Measurements from ENCODE around the gene KLK11.

Gene KLK11

GRCh38 chr19:51010066-51010795 lies 16.2 kb downstream of the KLK11 start:
- POLR2A ChIA-PET (ENCODE audit: low non-redundant PET): interaction anchor here (0.6 kb wide), 1 partner anchor 90 kb away, joined by 6 read pairs; no protein-coding TSS in a partner anchor
- CTCF ChIA-PET: interaction anchor here (0.5 to 1.4 kb wide), 5 partner anchors 27 to 209 kb away, joined by 3 to 5 read pairs (median 3); no protein-coding TSS in a partner anchor
- TF ChIP-seq CTCF (conservative IDR thresholded peaks at IDR 0.05; ENCODE audit: low read depth): no peak

GRCh38 chr19:51009061-51009891 lies 17.1 kb downstream of the KLK11 start:
- H3K27ac ChIP-seq: no peak overlapping the region
- TF ChIP-seq CTCF (conservative IDR thresholded peaks at IDR 0.05; ENCODE audit: low read depth): no peak
- CTCF ChIA-PET: interaction anchor here (0.6 to 1.4 kb wide), 2 partner anchors 78 to 87 kb away, joined by 3 to 5 read pairs; no protein-coding TSS in a partner anchor
- DNase-seq (ENCODE audit: low spot score): no peak
- POLR2A ChIA-PET (ENCODE audit: low non-redundant PET): no interaction called here

More at GRCh38 chr19:51010066-51010795, 16.2 kb downstream of the KLK11 start:
- H3K27ac ChIP-seq: no peak overlapping the region
- peak; percentile 81 for DNase-seq (ENCODE audit: low spot score)

GRCh38 chr19:51007488-51007887 lies 18.9 kb downstream of the KLK11 start:
- ChIA-PET CTCF (no interaction called here), POLR2A (ENCODE audit: low non-redundant PET) (interaction anchor here (0.7 kb wide), 1 partner anchor 40 kb away, joined by 6 read pairs; no protein-coding TSS in a partner anchor)
- no peak for DNase-seq (ENCODE audit: low spot score)
- no peak overlapping the region for H3K27ac ChIP-seq
- no peak for TF ChIP-seq CTCF (conservative IDR thresholded peaks at IDR 0.05; ENCODE audit: low read depth)

- H3K27ac ChIP-seq: no peak overlapping the region
- no peak for TF ChIP-seq CTCF (conservative IDR thresholded peaks at IDR 0.05; ENCODE audit: low read depth)
- ChIA-PET POLR2A (ENCODE audit: low non-redundant PET) (no interaction called here), CTCF (interaction anchor here (0.6 kb wide), 1 partner anchor 169 kb away, joined by 3 read pairs; no protein-coding TSS in a partner anchor)
- DNase-seq (ENCODE audit: low spot score): no peak
These were observed 20.0 kb downstream of the KLK11 start for GRCh38 chr19:51006406-51006805.

GRCh38 chr19:51005248-51005647 lies 21.2 kb downstream of the KLK11 start:
- no peak for TF ChIP-seq CTCF (conservative IDR thresholded peaks at IDR 0.05; ENCODE audit: low read depth)
- no peak overlapping the region for H3K27ac ChIP-seq
- CTCF ChIA-PET: no interaction called here
- DNase-seq (ENCODE audit: low spot score): no peak
- POLR2A ChIA-PET (ENCODE audit: low non-redundant PET): no interaction called here

- ChIA-PET POLR2A (ENCODE audit: low non-redundant PET) (no interaction called here), CTCF (interaction anchor here (0.6 to 1.2 kb wide), 2 partner anchors 14 to 81 kb away, joined by 3 read pairs; no protein-coding TSS in a partner anchor)
- DNase-seq (ENCODE audit: low spot score): no peak
These were observed 23.1 kb downstream of the KLK11 start for GRCh38 chr19:51003316-51003715.

More at GRCh38 chr19:51003316-51003715, 23.1 kb downstream of the KLK11 start:
- H3K27ac ChIP-seq: no peak overlapping the region
- TF ChIP-seq CTCF (conservative IDR thresholded peaks at IDR 0.05; ENCODE audit: low read depth): no peak
